GM21515 (cell line): Measurements from ENCODE around the gene MAP1LC3B2.

Experiments used
- ATAC-seq: cut with Tn5 transposase; IDR thresholded peaks from one replicate; pipeline ENCODE4 v1.9.1; 2021; ENCODE audit not compliant: unreplicated experiment

MAP1LC3B2 gene

GRCh38 chr12:116591855-116592637 lies 32.9 kb downstream of the MAP1LC3B2 start:
- no peak for ATAC-seq

DNA sequence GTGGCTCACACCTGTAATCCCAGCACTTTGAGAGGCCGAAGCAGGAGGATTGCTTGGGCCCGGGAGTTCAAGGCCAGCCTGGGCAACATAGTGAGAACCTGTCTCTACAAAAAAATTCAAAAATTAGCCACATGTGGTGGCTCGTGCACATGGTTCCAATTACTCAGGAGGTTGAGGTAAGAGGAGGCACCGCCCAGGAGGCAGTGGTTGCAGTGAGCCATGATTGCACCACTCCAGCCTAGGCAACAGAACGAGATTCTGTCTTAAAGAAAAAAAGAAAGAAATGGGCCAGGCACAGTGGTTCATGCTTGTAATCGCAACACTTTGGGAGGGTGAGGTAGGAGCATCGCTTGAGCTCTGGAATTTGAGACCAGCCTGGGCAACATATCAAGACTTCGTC lies 33.5 kb downstream of the MAP1LC3B2 start:
- ATAC-seq, result no peak

- no peak for ATAC-seq
Observed at GRCh38 chr12:116594325-116595038, 35.3 kb downstream of the MAP1LC3B2 start.

GRCh38 chr12:116595186-116595585 lies 36.0 kb downstream of the MAP1LC3B2 start:
- ATAC-seq, result no peak

GRCh38 chr12:116595672-116596071 lies 36.5 kb downstream of the MAP1LC3B2 start:
- no peak for ATAC-seq

DNA sequence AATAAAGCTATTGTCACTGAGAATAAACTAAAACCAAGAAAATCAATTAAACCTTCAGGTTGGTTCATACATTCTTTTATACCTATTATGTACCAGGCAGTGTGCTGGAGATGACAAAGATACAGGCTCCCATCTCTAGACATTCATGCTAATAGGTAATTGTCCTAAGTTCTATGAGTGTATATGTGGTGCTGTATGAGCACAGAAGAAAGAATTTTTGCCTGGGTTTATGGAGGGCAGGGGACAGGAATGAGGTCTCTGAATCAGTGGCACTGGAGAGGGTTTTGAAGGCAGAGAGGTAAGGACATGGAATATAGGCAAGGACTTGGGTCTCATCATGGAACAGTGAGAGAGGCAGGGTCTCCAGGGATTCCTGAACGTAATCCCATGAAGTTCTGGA lies 38.7 kb downstream of the MAP1LC3B2 start:
- no peak for ATAC-seq

GRCh38 chr12:116598311-116599284 lies 39.4 kb downstream of the MAP1LC3B2 start:
- no peak for ATAC-seq

DNA sequence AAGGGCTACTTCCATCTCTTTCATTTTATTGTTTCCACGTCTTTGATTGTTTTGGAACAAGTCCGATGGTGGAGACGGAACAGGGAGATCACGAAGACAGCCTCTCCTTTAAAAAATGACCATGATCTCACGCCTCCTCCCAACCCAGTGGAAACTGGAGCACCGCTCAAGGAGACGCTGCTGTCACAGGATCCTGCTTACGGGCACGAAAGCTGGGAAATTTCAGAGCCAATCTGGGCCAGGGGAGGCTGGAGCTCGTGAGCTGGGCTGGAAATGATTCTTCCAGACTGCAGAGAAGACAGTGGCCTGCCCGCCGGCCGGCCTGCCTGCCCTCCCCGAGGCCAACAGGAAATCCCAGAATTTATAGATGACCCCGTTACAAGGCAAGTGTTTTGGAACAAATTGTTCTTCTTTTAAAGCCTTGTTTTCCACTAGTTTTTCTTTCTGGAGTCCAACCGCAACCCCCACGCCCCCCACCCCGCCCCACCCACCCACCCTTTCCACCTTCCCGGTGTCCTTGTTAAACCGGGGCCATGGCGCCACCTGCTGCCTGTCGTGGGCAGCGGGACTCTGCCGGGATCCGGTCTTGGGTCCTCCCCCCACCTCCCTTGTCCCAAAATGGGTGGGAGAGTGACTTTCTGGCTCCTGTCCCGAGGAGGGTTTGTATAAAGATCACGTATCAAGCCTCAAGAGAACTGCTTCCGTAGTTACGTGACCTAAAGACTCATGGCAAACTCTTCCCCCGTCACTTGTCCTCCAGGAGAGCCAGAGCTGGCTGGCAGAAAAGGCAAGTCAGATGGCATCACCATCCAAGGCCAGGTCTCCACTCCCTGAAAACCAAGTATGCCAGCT lies 40.3 kb downstream of the MAP1LC3B2 start:
- no peak for ATAC-seq

- no peak for ATAC-seq
Observed at GRCh38 chr12:116600959-116601918, 42.1 kb downstream of the MAP1LC3B2 start.

- no peak for ATAC-seq
Observed at GRCh38 chr12:116601933-116602810, 43.0 kb downstream of the MAP1LC3B2 start.

DNA sequence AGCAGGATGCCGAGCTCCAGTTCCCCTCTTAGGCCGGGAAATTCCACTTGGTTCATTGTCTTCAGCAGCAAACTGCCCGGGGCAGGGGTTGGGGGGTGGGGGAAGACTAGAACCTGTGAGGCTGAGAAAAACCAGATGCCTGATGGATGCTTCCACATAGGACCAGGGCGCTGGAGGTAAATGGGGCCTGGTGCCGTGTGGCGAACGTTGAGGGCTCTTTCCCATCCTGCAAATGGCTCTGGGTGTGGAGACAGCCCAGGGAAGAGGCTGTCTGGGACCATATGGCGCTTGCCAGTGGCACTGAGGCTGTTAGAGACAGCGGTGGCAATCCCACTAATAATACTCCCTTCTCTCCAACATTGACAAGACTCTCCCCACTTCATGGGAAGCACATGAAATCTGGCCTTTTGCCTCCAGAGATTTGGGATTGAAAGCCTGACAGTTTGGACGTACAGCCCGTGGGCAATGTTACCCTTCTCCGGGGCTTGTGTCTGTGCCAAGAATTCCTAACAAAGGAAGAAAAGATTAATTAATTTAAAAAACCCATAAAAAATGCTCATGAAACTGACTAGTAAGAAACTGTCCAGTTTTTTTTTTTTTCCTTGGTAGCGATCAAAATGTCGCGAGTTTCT lies 44.5 kb downstream of the MAP1LC3B2 start:
- ATAC-seq, result no peak

DNA sequence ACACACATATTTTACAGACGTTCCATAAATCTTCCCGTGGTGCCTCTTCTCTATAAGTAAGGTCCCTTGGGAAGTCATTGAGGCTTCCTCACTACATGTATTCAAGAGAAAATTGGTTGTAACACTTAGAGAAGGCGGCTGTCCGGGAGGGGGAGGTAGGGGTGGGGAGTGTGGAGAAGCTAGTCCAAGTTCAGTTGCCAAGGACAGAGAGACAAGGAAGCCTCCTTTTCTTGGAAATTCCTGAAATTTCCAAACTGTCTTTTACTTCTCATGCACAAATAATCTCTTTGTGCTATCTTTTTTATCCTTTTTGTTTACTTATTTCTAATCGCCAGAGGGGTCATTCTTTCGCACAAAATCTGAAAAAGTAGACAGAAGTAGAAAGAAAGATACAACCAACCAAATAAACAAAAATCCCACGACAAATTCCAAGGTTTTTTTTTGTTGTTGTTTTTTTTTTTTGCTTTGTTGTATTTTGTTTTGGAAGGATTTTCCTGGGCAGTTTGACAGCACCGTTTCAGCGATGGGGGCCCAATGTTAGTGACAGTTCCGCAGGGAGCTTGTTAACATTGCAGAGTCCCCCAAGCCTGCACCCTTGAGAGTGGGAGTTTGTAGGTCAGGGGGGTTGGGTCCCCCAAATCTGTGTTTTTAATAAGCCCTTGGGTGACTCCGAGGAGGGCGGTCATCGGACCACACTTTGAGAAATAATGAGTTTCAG lies 45.2 kb downstream of the MAP1LC3B2 start:
- no peak for ATAC-seq

- no peak for ATAC-seq
Observed at GRCh38 chr12:116604951-116605641, 45.9 kb downstream of the MAP1LC3B2 start.

GRCh38 chr12:116606397-116606796 lies 47.2 kb downstream of the MAP1LC3B2 start:
- no peak for ATAC-seq

GRCh38 chr12:116607039-116607438 lies 47.9 kb downstream of the MAP1LC3B2 start:
- no peak for ATAC-seq

DNA sequence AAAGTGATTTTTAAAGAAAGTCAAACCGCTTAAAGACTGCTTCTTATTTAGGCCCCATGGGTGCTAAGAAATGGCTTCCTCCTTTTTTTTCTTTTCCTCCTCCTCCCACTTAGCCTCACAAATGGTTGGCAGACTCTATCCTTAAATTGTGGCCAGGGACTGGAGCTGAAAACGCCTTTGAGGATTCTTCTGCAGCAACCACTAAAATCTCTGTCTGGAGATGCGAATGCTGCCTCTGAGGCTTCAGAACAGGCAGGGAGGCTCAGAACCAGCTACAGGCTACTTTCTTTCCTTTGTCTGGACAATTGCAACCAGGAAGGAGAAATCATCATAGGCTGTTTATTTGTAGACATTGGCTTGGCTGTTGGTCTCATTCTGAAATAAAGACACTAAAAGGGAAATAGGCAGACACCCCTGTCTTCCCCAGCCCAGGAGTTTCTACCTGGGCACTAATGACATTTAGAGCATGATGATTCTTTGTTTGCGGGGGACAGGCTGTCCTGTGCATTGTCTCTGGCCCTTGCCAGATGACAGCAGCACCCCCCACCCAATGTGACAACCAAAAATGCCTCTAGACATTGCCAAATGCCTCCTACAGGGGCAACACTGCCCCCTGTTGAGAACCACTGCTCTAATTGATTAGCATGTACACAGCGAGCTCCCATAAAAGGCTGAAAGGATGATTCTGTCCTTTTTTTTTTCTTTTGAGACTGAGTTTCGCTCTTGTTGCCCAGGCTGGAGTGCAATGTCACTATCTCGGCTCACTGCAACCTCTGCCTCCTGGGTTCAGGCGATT lies 50.3 kb downstream of the MAP1LC3B2 start:
- no peak for ATAC-seq
